Astrocyte of the cerebellum (primary cell): ENCODE data around the gene SNX1.

Experiments used
- DNase-seq: peaks from one replicate; pipeline ENCODE4 v3.0.0-alpha.2; 2011; ENCODE audit warnings: low read depth
- H3K4me3 ChIP-seq: 2 replicates; pipeline ENCODE4 v1.5.1; 2011; ENCODE audit warnings: mild to moderate bottlenecking, low read depth, low read length, moderate library complexity
- in situ Hi-C: cut with HindIII; loops from 2 replicates; pipeline ENCODE4 v1.10.0; 2017; ENCODE audit warnings: low sequenced_read_pairs
- TF ChIP-seq, protein P1 (sequence below): IDR thresholded peaks from 2 replicates; pipeline ENCODE4 v1.5.1; 2012; ENCODE audit warnings: low read length, low read depth, moderate library complexity, mild to moderate bottlenecking; ENCODE audit errors: missing control alignments

SNX1 gene

DNA sequence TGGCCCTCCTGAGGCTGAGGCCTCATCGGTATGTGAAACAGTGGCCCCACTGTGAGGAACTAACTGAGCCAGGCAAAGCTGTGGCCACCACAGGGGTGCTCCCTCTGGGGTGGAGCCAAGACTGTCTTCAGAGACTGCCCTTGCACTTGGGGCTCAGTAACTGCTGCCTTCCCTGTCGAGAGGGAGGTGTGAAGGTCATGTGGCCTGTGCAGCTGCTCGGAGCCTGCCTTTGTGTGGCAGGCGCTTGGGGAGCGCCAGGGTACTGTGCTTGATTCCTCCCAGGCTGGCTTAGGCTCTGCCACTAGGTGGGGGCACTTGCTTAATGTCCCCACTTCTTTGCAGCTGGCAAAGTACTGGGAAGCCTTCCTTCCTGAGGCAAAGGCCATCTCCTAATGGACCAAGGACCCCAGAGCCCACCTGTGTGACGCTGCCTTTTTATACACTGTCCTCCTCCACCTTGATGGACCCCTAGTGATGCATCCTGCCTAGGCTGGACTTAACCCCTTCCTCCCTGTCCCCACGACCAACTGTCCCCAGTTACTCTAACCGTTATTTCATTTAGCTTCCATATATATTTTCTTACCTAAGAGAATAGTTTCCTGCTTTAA lies 41.5 kb downstream of the SNX1 start:
- in situ Hi-C loops = no loop called here
- H3K4me3 ChIP-seq = no peak overlapping the region
- DNase-seq = no peak
- TF ChIP-seq, protein P1, sequence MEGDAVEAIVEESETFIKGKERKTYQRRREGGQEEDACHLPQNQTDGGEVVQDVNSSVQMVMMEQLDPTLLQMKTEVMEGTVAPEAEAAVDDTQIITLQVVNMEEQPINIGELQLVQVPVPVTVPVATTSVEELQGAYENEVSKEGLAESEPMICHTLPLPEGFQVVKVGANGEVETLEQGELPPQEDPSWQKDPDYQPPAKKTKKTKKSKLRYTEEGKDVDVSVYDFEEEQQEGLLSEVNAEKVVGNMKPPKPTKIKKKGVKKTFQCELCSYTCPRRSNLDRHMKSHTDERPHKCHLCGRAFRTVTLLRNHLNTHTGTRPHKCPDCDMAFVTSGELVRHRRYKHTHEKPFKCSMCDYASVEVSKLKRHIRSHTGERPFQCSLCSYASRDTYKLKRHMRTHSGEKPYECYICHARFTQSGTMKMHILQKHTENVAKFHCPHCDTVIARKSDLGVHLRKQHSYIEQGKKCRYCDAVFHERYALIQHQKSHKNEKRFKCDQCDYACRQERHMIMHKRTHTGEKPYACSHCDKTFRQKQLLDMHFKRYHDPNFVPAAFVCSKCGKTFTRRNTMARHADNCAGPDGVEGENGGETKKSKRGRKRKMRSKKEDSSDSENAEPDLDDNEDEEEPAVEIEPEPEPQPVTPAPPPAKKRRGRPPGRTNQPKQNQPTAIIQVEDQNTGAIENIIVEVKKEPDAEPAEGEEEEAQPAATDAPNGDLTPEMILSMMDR = no peak

DNA sequence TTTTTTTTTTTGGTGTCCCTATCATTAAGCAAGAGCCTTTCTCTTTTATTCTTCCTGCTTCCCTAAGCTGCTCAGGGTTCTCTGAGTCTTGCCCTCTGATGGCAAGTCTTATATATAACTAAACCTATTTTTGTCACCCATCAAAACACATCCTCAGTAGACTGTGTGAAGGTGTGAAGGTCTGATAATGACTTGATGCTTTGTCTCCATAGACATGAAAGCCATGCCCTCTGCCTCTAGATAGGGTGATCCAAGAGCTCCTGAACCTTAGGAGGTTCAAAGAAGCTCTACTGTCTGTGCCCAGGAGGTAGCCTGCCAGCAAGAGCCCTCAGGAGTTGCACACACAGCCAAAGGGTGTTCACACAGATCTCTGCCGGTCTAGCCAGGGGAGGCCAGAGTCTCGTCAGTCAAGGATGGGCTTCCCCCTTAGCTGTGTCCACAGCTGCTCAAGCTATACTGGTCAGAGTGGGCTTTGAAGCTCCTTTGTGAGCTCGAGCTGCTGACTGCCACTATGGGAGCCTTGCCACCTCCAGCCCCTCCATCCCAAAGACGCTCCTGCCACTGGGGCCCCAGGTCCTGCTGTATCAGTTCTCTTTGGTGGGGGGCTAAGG lies 42.7 kb downstream of the SNX1 start:
- no peak overlapping the region for H3K4me3 ChIP-seq
- no peak for DNase-seq
- in situ Hi-C loops = no loop called here
- TF ChIP-seq, protein P1 = no peak

DNA sequence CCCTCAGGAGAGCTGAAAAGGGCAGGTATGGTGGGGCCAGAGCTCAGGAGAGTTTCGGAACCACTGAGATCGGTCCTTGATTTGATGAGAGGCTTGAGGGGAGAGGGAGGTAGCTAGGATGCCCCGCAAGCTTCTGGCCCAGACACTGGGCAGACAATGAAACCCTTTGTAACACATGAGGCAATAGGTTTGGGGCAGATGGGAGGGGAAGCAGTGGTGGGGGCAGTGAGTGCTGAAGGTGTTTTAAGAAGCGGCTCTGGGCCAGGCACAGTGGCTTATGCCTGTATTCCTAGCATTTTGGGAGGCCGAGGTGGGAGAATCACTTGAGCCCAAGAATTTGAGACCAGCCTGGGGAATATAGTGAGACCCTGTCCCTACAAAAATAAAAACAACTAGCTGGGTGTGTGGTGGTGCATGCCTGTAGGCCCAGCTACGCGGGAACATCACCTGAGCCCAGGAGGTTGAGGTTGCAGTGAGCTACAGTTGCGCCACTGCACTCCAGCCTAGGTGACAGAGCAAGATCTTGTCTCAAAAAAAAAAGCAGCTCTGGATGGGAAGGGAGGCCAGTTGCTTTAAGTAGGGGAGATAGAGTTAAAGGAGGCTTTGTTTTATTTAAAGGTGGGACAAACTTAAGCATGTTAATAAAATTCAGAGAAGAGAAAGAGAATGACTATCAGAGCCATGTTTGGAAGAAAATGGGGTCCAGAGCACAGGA lies 46.2 kb downstream of the SNX1 start:
- in situ Hi-C loops = no loop called here
- TF ChIP-seq, protein P1 = no peak
- DNase-seq = no peak
- no peak overlapping the region for H3K4me3 ChIP-seq

DNA sequence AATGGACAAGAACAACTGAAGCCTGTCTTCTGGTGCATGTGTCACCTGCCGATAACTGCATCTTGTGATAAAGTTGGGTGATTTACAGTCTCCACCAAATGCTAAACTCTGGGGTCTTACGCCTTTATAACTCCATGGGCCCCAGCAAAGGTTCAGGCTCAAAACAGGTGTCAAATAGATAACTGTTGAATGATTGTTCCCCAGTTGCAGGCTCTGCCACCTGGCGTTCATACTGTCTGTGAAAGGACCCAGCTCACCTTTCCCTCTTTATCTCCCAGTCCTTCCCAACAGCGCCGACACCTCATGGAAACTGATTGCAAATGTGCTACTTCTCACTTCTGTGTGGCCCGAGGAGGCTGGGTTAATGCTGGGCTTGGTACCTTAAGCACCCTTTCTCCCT lies 47.5 kb downstream of the SNX1 start:
- in situ Hi-C loops = no loop called here

DNA sequence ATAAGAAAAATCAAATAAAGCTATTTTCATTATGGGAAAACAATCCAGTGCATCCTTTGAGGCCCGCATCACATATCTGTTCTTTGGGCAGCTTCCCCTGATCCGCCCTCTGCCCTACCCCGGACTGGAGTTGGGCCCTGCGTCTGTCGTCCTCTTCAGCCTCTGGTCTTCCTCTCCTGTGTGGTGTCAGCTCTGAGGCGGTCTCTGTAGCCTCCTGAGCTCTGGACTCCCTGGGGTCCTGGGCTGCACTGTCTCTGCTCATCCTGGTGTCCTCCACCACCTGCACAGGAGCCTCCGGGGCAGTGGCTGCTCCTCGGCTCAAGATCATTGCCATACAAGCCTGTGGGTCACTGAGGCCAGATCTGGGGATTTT lies 48.4 kb downstream of the SNX1 start:
- in situ Hi-C loops = no loop called here
- no peak overlapping the region for H3K4me3 ChIP-seq
- TF ChIP-seq, protein P1 = no peak
- no peak for DNase-seq

More for the DNA sequence above, 47.5 kb downstream of the SNX1 start:
- no peak for DNase-seq
- no peak overlapping the region for H3K4me3 ChIP-seq
- TF ChIP-seq, protein P1 = no peak

DNA sequence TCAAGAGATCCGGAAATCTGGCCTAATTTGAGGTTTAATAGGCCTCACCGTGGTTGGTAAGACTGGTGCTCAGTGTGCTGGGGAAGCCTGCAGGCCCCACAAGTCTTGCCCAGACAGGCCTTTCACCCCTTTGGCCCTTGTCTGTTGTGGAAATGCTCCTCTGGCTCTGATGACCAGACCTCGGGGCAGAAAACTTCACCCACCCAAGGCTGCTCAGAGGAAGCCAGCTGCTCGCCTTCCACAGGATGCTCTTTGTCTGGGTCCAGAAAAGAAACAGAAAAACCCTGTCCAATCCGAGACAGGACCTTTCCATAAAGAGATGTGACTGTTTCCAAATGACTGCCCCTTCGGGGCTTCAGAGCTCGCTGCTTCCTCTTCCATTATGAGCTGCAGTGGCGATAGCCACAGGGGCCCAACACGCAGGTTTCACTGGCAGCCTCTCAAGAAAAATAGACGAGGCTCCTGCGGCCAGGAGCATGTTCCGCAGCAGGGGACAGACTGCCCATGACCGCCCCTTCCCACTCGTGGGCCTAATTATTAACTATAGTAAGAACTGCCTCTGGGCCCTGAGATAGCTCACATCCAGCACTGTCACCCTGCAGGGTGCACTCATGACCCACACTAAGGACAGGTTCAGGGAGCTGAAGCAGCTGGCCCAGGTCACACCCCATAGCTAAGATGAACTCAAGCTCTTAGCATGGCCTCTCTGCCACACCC lies 48.9 kb downstream of the SNX1 start:
- in situ Hi-C loops = no loop called here
- TF ChIP-seq, protein P1 = no peak
- no peak overlapping the region for H3K4me3 ChIP-seq
- no peak for DNase-seq
